Caco-2 (cell line): ENCODE data around the gene FLT3. TPM values are rescaled to one million over a fixed set of nuclear protein-coding genes. Genes with fewer than 3 reads are reported as not detected.
"Not testable (repeated sequence)": the region's sequence is repeated elsewhere in the genome, so short reads cannot be mapped to it uniquely, and the experiment has no call there.

ENCODE experiments used
- BruUV-seq: library from RNA; stranded (reverse); fragments of 400-500 nt; replicated peaks from 2 replicates; lab custom pipeline; 2021; lab: Mats Ljungman, UMichigan
- CTCF ChIA-PET: fragments of 300-600 bp; sonication (Branson Sonifier 250); formaldehyde crosslinking; loops from one replicate; lab custom pipeline; 2022; ENCODE audit warnings: antibody characterized with exemption; lab: Charles Lee
- POLR2A ChIA-PET: fragments of 300-600 bp; sonication (Branson Sonifier 250); formaldehyde crosslinking; loops from one replicate; lab custom pipeline; 2022; ENCODE audit warnings: antibody characterized with exemption; lab: Charles Lee
- DNase-seq, 2 experiments: peaks; one replicate each; pipeline versions ENCODE4 v3.0.0 to v3.0.0-alpha.2; 2020 to 2022
- H3K27me3 ChIP-seq: replicated peaks from 2 replicates; pipeline ENCODE4 v1.6.0; 2011; ENCODE audit warnings: low read length; ENCODE audit not compliant: control insufficient read depth, insufficient read depth
- H3K36me3 ChIP-seq: 2 replicates; pipeline ENCODE4 v1.5.1; 2011; ENCODE audit warnings: low read length; ENCODE audit not compliant: control insufficient read depth, insufficient read depth
- H3K4me1 ChIP-seq: fragments of 250-450 bp; sonication (Bioruptor Pico); 2 replicates; pipeline ENCODE4 v1.5.1; 2020; ENCODE audit warnings: mild to moderate bottlenecking
- H3K4me3 ChIP-seq: 2 replicates; pipeline ENCODE4 v1.5.1; 2011; ENCODE audit warnings: low read depth, mild to moderate bottlenecking, control low read depth, low read length
- H3K9me3 ChIP-seq: fragments of 250-450 bp; sonication (Bioruptor Pico); 2 replicates; pipeline ENCODE4 v1.5.1; 2020; ENCODE audit warnings: mild to moderate bottlenecking, moderate library complexity
- H3K27ac Mint-ChIP-seq: one replicate; pipeline ENCODE4 v1.8.0; 2022; ENCODE audit warnings: mixed read lengths; ENCODE audit not compliant: unreplicated experiment
- H3K27me3 Mint-ChIP-seq: one replicate; pipeline ENCODE4 v1.8.0; 2022; ENCODE audit warnings: mixed read lengths; ENCODE audit not compliant: insufficient read depth, unreplicated experiment
- H3K36me3 Mint-ChIP-seq: one replicate; pipeline ENCODE4 v1.8.0; 2022; ENCODE audit warnings: mild to moderate bottlenecking, mixed read lengths; ENCODE audit not compliant: insufficient read depth, unreplicated experiment
- H3K4me1 Mint-ChIP-seq: one replicate; pipeline ENCODE4 v1.8.0; 2022; ENCODE audit warnings: low read depth, mixed read lengths; ENCODE audit not compliant: unreplicated experiment
- H3K4me3 Mint-ChIP-seq: one replicate; pipeline ENCODE4 v1.8.0; 2022; ENCODE audit warnings: mild to moderate bottlenecking, moderate library complexity, mixed read lengths; ENCODE audit not compliant: unreplicated experiment
- H3K9me3 Mint-ChIP-seq: one replicate; pipeline ENCODE4 v1.8.0; 2022; ENCODE audit warnings: mixed read lengths; ENCODE audit not compliant: unreplicated experiment
- intact Hi-C: fragments of 100-400 bp; cut with micrococcal nuclease; formaldehyde crosslinking; loops from one replicate; pipeline ENCODE4 v1.10.0; 2022; ENCODE audit not compliant: unreplicated experiment
- total RNA-seq: library from RNA; stranded (reverse); gene quantifications from 2 replicates; pipeline ENCODE4 v1.2.3, GENCODE V29; 2022
- TF ChIP-seq, protein P1 (sequence below), 2 experiments: fragments of 200-600 bp in 1 of 2; IDR thresholded peaks; 1 replicate in 1 of 2; 2 replicates in 1 of 2; pipeline versions ENCODE4 v1.5.1 to v1.8.0; 2011 to 2022; ENCODE audit warnings: antibody characterized with exemption in 1 of 2, control low read depth in 1 of 2, inconsistent platforms in 1 of 2, low read depth in 1 of 2, low read length in 1 of 2, mild to moderate bottlenecking in 1 of 2, moderate library complexity in 1 of 2; ENCODE audit not compliant: insufficient read depth in 1 of 2, severe bottlenecking in 1 of 2, unreplicated experiment in 1 of 2

The FLT3 gene
- total RNA-seq, 1 experiment from 2014 or later, result 0.09 TPM

- POLR2A ChIA-PET, result no interaction called here
- Histone ChIP-seq H3K4me3 (no peak overlapping the region), H3K9me3 (no peaks in the 10 kb centered on the region), H3K4me1 (no peaks in the 10 kb centered on the region), H3K36me3 (no peaks in the 10 kb centered on the region), H3K27me3 (no peaks in the 10 kb centered on the region)
- Mint-ChIP-seq H3K4me3 (no peak overlapping the region), H3K27me3 (no peaks in the 10 kb centered on the region), H3K9me3 (no peaks in the 10 kb centered on the region), H3K36me3 (no peaks in the 10 kb centered on the region), H3K27ac (no peak overlapping the region), H3K4me1 (no peaks in the 10 kb centered on the region)
- intact Hi-C loops, result no loop called here
- BruUV-seq, result no TSS peak
- CTCF ChIA-PET, result no interaction called here
- no peak for DNase-seq
- TF ChIP-seq, protein P1, sequence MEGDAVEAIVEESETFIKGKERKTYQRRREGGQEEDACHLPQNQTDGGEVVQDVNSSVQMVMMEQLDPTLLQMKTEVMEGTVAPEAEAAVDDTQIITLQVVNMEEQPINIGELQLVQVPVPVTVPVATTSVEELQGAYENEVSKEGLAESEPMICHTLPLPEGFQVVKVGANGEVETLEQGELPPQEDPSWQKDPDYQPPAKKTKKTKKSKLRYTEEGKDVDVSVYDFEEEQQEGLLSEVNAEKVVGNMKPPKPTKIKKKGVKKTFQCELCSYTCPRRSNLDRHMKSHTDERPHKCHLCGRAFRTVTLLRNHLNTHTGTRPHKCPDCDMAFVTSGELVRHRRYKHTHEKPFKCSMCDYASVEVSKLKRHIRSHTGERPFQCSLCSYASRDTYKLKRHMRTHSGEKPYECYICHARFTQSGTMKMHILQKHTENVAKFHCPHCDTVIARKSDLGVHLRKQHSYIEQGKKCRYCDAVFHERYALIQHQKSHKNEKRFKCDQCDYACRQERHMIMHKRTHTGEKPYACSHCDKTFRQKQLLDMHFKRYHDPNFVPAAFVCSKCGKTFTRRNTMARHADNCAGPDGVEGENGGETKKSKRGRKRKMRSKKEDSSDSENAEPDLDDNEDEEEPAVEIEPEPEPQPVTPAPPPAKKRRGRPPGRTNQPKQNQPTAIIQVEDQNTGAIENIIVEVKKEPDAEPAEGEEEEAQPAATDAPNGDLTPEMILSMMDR (IDR thresholded peaks at IDR 0.05; ENCODE audit: insufficient read depth in 1 of 2, low read depth in 1 of 2, low read length in 1 of 2, severe bottlenecking in 1 of 2, unreplicated experiment in 1 of 2), result no peak
Observed at GRCh38 chr13:28116736-28117135, 16.4 kb upstream of the FLT3 start.

GRCh38 chr13:28110414-28110813, 10.0 kb upstream of the FLT3 start:
- Mint-ChIP-seq H3K27ac (no peak overlapping the region), H3K36me3 (no peaks in the 10 kb centered on the region), H3K9me3 (no peaks in the 10 kb centered on the region), H3K4me3 (no peak overlapping the region), H3K4me1 (no peaks in the 10 kb centered on the region), H3K27me3 (peaks cover 9% of the 10 kb centered on the region)
- no peaks in the 10 kb centered on the region for H3K9me3 ChIP-seq
- ChIA-PET CTCF (no interaction called here), POLR2A (no interaction called here)
- H3K27me3 ChIP-seq, result no peaks in the 10 kb centered on the region
- H3K4me3 ChIP-seq, result no peak overlapping the region
- no peak for DNase-seq
- TF ChIP-seq, protein P1 (IDR thresholded peaks at IDR 0.05; ENCODE audit: insufficient read depth in 1 of 2, low read depth in 1 of 2, low read length in 1 of 2, severe bottlenecking in 1 of 2, unreplicated experiment in 1 of 2), result no peak
- H3K4me1 ChIP-seq, result no peaks in the 10 kb centered on the region
- intact Hi-C loops, result no loop called here
- BruUV-seq, result no TSS peak
- no peaks in the 10 kb centered on the region for H3K36me3 ChIP-seq

- Mint-ChIP-seq H3K9me3 (no peaks in the 10 kb centered on the region), H3K4me3 (no peak overlapping the region), H3K27me3 (peaks cover 15% of the 10 kb centered on the region), H3K36me3 (no peaks in the 10 kb centered on the region), H3K4me1 (no peaks in the 10 kb centered on the region), H3K27ac (no peak overlapping the region)
- POLR2A ChIA-PET, result no interaction called here
- DNase-seq, result no peak
- no peak overlapping the region for H3K4me3 ChIP-seq
- H3K27me3 ChIP-seq, result no peaks in the 10 kb centered on the region
- CTCF ChIA-PET, result no interaction called here
- no peaks in the 10 kb centered on the region for H3K36me3 ChIP-seq
- H3K9me3 ChIP-seq, result no peaks in the 10 kb centered on the region
- BruUV-seq, result no TSS peak
- TF ChIP-seq, protein P1 (IDR thresholded peaks at IDR 0.05; ENCODE audit: insufficient read depth in 1 of 2, low read depth in 1 of 2, low read length in 1 of 2, severe bottlenecking in 1 of 2, unreplicated experiment in 1 of 2), result no peak
- no peaks in the 10 kb centered on the region for H3K4me1 ChIP-seq
- intact Hi-C loops, result no loop called here
Observed at GRCh38 chr13:28106976-28107375, 6.6 kb upstream of the FLT3 start.

DNA sequence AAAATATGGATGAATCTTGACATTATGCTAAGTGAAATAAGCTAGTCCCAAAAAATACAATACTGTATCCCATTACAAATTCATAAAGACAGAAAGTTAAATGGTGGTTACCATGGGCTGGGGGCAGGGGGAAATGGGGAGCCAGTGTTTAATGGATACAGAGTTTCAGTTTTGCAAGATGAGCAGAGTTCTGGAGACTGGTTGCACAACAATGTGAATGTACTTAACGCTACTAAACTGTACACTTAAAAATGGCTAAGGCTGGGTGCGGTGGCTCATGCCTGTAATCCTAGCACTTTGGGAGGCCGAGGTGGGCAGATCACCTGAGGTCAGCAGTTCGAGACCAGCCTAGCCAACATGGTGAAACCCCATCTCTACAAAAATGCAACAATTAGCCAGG, 1.5 kb upstream of the FLT3 start:
- peaks cover 29% of the 10 kb centered on the region for H3K27me3 Mint-ChIP-seq

More for the DNA sequence above, 1.5 kb upstream of the FLT3 start:
- H3K9me3 Mint-ChIP-seq, H3K27ac Mint-ChIP-seq, H3K4me1 ChIP-seq, H3K36me3 Mint-ChIP-seq, H3K9me3 ChIP-seq, H3K36me3 ChIP-seq, intact Hi-C loops, POLR2A ChIA-PET, H3K27me3 ChIP-seq, H3K4me3 Mint-ChIP-seq, DNase-seq, BruUV-seq, CTCF ChIA-PET, H3K4me3 ChIP-seq, H3K4me1 Mint-ChIP-seq: not testable (repeated sequence)
